Frontal cortex (tissue), 4 donors: ENCODE results near the gene PIK3R2. TPM values are rescaled to one million over a fixed set of nuclear protein-coding genes. Genes with fewer than 3 reads are reported as not detected.
"Not testable (repeated sequence)": the region's sequence is repeated elsewhere in the genome, so short reads cannot be mapped to it uniquely, and the experiment has no call there.

ENCODE experiments used
- DNase-seq, 2 donors: peaks; one replicate each; pipeline ENCODE4 v3.0.0; 2012; ENCODE audit warnings: low spot score in 2 of 2
- FAIRE-seq: peaks from 2 replicates; lab custom pipeline; 2012; peaks lifted over from hg19 to GRCh38; lab: Jason Lieb, UNC
- total RNA-seq: library from RNA; depleted of rRNA; stranded (reverse); fragments of >200 nt; gene quantifications from one replicate; pipeline ENCODE4 v1.2.3, GENCODE V29; 2014
- donor health status: control.
- donor health status: control.
- donor health status: control.

The PIK3R2 gene
- total RNA-seq, result 24.9 TPM

DNA sequence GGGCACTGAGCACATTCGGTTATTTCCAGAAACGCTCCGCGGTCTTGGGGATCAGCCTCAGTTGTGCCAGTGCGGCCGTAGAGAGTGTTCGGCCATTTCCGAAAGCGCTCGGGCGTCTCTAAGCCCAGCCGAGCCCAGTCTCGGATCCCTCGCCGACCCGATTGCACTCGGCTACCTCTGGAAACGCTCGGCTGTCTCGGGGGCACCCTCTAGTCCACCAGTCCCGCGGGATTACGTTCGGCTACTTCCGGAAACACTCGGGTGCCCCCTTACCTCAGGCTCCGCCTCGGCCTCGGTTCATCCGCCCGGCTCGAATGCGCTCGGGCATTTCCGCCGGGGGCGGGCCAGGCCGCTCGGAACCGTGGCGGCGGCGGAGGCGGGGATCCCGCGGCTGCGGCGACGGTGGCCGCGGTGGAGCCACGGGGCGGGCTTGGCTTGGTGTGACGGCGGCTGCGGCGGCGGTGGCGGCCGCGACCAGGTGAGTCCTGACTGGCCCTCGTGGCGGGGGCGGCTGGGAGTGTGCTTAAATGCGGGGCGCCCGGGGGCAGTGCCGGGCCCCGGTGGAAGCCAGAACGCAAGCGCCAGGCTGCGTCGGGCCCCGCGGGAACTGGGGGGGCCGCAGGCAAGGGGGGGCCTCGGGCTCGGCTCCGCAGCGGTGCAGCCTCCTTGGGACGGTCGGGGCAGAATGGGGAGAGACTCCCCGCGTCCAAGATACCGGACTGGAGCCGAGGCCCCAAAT, at the start of gene PIK3R2:
Gene PIK3R2 (plus strand): TSS at position 347 of the 739 bp plus-strand sequence. CDS start 2,717 bp downstream, outside the sequence.
- no peak for FAIRE-seq
- DNase-seq, result peak; percentile 98 to 100

DNA sequence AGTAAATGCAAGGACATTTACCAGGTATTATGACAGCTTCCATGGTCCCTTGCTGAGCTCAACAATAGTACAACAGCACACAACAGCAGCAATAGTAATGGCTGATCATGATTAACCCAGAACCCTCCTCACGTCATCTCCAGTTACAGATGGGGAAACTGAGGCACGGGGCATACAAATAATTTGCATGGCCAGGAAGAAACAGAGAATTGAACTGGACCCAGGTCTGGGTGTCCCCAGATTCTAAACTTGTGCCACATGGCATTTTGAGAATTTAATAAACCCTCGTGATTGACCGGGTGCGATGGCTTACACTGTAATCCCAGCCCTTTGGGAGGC, 48.2 kb upstream of the PIK3R2 start:
- no peak for FAIRE-seq
- no peak for DNase-seq

- not testable (repeated sequence) for FAIRE-seq, DNase-seq
Measured at GRCh38 chr19:18105259-18105658, 47.7 kb upstream of the PIK3R2 start.

GRCh38 chr19:18107235-18107634, 45.7 kb upstream of the PIK3R2 start:
- FAIRE-seq, result no peak
- DNase-seq, result no peak

- no peak for DNase-seq
- no peak for FAIRE-seq
Measured at GRCh38 chr19:18108897-18109296, 44.1 kb upstream of the PIK3R2 start.

DNA sequence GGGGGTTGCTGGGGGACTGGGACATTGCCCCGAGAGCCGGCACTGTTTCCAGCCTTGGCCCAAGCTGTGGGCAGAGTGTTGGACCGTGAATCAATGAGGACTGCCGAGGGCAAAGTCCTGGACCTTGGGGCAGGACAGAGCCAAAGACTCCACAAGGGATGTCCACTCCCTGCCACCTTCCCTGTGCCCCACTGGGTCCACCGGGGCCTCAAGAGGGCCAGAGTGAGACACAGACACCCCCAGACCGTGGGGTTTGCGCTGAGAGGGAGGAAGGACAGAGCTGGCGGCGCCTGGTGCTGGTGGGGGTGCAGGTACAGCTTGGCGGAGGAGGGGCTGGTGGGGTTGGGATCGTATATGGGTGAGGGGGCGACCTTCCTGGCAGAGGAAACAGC, 43.6 kb upstream of the PIK3R2 start:
- DNase-seq (no peak), FAIRE-seq (no peak)

DNA sequence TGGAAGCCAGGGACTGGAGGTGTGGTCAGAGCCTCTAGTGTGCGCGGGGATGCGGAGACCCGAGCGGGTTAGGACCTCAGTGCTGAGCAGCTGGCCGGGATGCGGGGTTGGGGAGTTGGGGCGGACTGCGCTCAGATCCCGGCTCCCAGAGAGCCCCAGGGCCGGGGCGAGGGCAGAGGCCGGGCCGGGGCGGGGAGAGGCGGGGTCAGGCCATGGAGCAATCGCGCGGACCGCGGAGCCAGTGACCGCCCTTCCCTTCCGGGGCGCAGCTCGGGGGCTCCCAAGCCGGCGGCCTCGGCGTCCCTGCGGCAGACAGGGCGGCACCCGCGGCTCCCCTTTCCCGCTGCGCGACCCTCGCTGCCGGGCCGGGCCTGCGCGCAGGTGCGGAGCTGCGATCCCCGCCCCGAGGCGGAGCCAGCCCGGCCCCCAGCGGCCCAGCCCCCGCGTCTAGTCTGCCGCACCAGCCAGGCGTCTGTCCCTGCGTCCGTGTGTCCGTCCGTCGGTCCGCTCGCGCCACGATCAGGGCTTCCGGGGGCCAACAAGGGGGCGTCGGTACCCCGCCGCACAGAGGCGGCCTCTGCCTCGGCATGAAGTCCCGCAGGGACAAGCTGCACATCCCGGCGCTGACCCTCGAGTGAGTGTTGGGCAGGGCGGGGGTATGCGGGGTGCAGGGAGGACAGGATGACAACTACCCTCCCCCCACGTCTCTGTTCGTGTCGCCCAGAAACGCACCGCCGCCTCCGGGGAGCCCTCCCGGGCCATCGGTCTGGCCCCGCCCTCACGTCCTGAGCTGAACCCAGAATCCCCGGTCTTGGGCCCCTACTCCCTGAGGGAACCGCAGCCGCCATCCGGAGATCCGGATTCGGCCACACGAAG, 43.0 kb upstream of the PIK3R2 start:
- DNase-seq, result peak in 1 of 2 donors; percentile 71
- FAIRE-seq, result no peak

DNA sequence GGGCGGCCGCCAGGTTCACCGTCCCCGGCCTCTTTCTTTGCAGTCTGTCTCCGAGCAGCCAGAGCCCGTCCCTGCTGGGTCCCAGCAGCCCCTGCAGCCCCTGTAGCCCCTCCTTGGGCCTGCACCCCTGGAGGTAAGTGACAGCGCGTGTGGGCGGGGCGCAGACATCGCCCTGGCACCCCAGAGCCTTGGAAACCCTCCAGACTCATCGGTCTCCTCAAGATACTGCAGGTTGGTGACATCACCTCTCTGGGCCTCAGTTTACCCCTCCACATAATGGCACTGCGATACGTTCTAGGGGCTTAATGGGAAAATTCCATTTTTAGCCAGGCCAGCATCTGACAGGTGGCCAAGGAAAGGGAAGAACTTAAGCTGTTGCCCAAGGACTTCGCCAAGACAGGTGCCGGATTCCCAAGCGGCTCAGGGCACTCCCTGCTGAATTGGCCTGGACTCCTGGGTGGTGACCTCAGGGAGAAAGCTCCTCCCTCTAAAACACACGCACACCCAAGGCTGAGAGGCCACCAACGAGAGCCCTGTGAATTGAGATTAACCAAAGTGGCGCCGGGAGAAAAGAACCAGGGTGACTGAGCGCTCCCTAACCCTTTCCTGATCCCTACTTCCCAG, 42.2 kb upstream of the PIK3R2 start:
- no peak for FAIRE-seq
- no peak for DNase-seq

DNA sequence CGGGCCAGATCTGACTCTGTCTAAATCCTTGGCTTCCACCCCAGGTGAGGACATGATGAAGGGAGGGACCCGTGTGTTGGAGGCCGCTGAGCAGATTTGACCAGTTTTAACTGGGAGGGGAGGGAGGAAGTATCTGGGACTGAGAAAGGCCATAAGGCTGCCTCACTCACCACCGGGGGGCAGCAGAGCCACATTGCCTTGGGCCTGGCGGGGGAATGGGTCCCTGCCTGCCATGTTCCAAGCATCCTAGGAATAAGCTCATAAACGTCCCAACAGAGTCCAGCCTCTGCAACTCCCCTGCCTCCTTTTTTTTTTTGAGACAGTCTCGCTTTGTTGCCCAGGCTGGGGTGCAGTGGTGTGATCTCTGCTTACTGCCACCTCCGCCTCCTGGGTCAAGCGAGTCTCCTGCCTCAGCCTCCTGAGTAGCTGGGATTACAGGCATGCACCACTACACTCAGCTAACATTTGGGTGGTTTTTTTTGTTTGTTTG, 39.9 kb upstream of the PIK3R2 start:
- no peak for FAIRE-seq
- peak; percentile 75 to 80 for DNase-seq

GRCh38 chr19:18113827-18114226, 39.1 kb upstream of the PIK3R2 start:
- DNase-seq (no peak), FAIRE-seq (no peak)

GRCh38 chr19:18114483-18114882, 38.5 kb upstream of the PIK3R2 start:
- FAIRE-seq, result no peak
- DNase-seq, result no peak

DNA sequence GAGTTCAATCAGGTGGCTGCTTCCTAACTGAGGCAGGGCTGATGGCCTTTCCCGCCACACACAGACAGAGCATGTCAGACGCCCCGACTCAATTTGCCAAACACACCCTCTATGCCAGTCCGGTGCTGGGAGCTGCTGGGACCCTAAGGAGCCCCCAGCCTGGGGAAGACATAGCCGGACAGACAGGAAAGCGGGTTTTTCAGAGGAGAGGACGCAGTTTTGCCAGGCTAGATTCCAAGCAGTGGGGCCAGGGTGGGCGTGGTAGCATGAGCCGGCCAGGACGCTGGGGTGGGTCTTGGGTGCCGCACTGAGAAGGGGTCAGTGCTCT, 35.6 kb upstream of the PIK3R2 start:
- DNase-seq, result no peak

DNA sequence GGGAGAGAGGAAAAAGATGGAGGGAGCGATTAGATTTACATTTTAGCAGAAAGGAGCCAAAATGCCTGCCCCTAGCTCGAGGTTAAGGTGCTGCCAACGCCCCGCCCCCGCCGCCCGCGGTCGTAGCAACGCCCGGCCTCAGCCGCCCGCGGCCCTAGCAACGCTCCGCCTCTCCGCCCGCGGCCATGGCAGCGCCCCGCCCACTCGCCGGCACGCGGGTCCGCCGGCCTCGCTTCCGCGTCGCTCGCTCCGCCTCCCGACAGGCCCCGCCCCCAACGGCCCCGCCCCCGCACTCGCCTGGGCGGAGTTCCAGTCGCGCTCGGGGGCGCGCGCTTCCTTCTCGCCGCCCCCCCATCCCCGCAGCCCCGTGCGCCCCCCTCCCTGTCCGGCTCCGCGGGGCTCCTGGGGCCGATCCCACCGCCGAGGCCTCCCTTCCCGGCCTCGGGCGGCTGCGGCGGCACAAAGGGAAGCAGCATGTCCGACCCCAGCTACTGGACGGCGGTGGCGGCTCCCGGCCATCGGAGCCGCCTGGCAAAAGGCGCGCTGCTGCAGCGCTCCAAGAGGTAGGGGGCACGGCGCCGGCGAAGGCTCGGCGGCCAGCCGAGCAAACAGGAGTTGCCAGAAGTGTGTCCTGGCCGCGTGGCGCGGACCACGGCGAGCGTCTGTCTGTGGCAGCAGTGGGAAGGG, 35.1 kb upstream of the PIK3R2 start:
- FAIRE-seq (no peak), DNase-seq (peak; percentile 97 to 100)

More for the DNA sequence above, 35.6 kb upstream of the PIK3R2 start:
- FAIRE-seq, result no peak

DNA sequence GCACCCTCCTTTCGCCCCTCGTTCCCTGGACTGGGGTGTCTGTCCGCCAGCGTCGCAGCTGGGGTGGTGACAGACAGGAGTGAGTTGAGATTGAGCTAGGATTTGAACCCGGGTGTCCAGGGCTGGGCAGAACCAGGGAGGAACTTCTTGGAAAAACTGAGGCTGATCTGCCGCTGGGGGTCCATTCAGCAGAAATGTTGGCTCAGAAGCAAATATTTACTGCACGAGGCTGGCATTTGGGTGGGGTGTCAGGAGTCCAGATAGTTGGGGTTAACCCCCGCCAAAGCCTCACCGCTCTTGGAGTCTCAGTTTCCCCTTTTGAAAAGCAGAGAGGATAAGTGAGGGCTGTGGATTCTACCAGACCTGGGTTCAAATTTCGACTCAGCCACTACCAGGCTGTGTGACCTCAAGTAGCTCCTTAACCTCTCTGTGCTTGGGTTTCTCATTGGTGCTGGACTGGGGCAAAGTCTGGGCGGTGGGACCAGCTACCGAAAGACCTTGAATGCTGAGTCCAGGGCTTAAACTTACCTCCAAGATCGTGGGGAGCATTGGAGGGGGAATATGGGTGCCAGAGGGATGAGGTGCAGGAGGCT, 34.4 kb upstream of the PIK3R2 start:
- FAIRE-seq (no peak), DNase-seq (no peak)

DNA sequence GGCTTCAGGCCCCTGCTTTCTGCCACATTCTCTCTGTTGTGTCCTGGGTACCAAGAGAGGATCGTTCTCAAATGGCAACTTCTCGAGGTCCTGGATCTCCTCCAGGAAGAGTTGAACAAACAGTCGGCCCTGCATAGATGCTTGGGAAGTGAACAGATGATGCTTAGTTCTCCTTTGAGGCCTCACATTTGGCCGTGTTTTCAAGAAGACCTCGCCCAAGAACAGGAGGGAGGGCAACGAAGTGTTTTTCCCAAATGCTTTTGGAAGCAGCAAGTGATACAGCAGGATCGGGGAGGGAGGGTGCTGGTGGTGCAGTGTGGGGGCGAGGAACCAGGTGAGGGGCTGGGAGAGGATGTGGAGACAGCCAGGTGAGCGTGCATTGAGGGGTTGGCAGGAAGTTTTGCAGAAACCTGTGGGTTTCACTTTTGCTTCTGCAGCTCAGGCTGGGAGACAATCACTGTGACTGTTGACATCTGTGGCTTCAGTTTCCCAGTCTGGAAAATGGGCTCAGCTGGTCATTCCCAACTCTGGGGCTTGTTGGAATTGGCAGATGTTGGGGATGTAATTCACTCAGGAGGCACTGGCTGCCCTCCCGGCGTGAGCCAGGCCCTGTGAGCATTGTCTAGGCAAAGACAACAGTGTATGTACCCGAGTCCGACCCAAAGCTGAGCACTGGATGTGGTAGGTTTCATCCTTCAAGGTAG, 33.8 kb upstream of the PIK3R2 start:
- DNase-seq, result no peak
- FAIRE-seq, result no peak

GRCh38 chr19:18119717-18120105, 33.3 kb upstream of the PIK3R2 start:
- DNase-seq (no peak), FAIRE-seq (no peak)

- DNase-seq, result no peak
- no peak for FAIRE-seq
Measured at GRCh38 chr19:18120127-18120526, 32.8 kb upstream of the PIK3R2 start.

DNA sequence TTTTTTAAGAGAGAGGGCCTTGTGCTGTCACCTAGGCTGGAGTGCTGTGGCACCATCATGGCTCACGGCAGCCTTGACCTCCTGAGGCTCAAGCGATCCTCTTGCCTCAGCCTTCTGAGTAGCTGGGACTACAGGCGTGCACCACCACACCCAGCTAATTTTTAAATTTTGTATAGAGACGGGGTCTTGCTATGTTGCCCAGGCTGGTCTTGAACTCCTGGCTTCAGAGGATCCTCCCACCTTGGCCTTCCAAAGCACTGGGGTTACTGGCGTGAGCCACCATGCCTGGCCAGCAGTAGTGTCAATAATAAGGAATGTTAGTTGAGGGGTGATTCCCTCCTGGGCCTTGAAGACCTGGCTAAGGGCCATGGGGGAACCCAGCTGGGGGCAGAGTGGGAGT, 31.8 kb upstream of the PIK3R2 start:
- FAIRE-seq (no peak), DNase-seq (no peak)

GRCh38 chr19:18122424-18122823, 30.5 kb upstream of the PIK3R2 start:
- FAIRE-seq, result no peak

More at GRCh38 chr19:18122424-18122823, 30.5 kb upstream of the PIK3R2 start:
- no peak for DNase-seq
